VCaP (cell line): Measurements from ENCODE around the gene EPHB1.

Experiments used
- H3K27ac ChIP-seq: fragments of 450-650 bp; 2 replicates; pipeline ENCODE4 v1.5.1; 2017
- CTCF ChIP-seq: fragments of 450-650 bp; conservative IDR thresholded peaks from 2 replicates; pipeline ENCODE4 v1.5.1; 2017; ENCODE audit warnings: mild to moderate bottlenecking, moderate library complexity

EPHB1 gene

GRCh38 chr3:134766290-134766689 lies 28.8 kb upstream of the EPHB1 start:
- no peak overlapping the region for H3K27ac ChIP-seq
- TF ChIP-seq CTCF = no peak

- H3K27ac ChIP-seq = peak overlapping the region; percentile 48; the same call in 1 of the 2 replicates
- TF ChIP-seq CTCF = no peak
Observed at GRCh38 chr3:134768116-134768515, 26.9 kb upstream of the EPHB1 start.

- H3K27ac ChIP-seq = peak overlapping the region; percentile 48
- no peak for TF ChIP-seq CTCF
Observed at GRCh38 chr3:134768837-134769236, 26.2 kb upstream of the EPHB1 start.

- no peak for TF ChIP-seq CTCF
- peak overlapping the region; percentile 48 for H3K27ac ChIP-seq
Observed at GRCh38 chr3:134769287-134769868, 25.7 kb upstream of the EPHB1 start.

GRCh38 chr3:134772011-134772410 lies 23.0 kb upstream of the EPHB1 start:
- no peak overlapping the region for H3K27ac ChIP-seq
- TF ChIP-seq CTCF = no peak

- no peak for TF ChIP-seq CTCF
- no peak overlapping the region for H3K27ac ChIP-seq
Observed at GRCh38 chr3:134772591-134772990, 22.5 kb upstream of the EPHB1 start.

GRCh38 chr3:134775831-134776230 lies 19.2 kb upstream of the EPHB1 start:
- H3K27ac ChIP-seq = no peak overlapping the region
- no peak for TF ChIP-seq CTCF
